CD4-positive, alpha-beta T cell (primary cell): ENCODE data around the gene NEURL1. TPM values are rescaled to one million over a fixed set of nuclear protein-coding genes. Genes with fewer than 3 reads are reported as not detected.

ENCODE experiments used
- ATAC-seq: fragments of 200-7000 bp; cut with Tn5 transposase; one replicate; pipeline ENCODE4 v1.10.0; 2022; ENCODE audit warnings: mild to moderate bottlenecking; ENCODE audit not compliant: poor library complexity
- CTCF ChIA-PET: fragments of 350-600 bp; sonication (Branson Sonifier 250); formaldehyde crosslinking; loops from one replicate; lab custom pipeline; 2021; ENCODE audit warnings: antibody characterized with exemption, inconsistent platforms; lab: Charles Lee
- POLR2A ChIA-PET: fragments of 350-600 bp; sonication (Branson Sonifier 250); formaldehyde crosslinking; loops from one replicate; lab custom pipeline; 2021; ENCODE audit warnings: antibody characterized with exemption, inconsistent platforms; lab: Charles Lee
- DNase-seq, 14 experiments: peaks; one replicate each; pipeline ENCODE4 v3.0.0-alpha.2; 2013 to 2020; ENCODE audit warnings: mixed read lengths in 2 of 14
- H3K27ac ChIP-seq, 2 donors: one replicate each; pipeline versions ENCODE4 v1.5.1 to v1.7.0; 2013; ENCODE audit warnings: low read length in 2 of 2, low read depth in 1 of 2, mild to moderate bottlenecking in 1 of 2
- H3K27me3 ChIP-seq, 2 experiments: 1 replicate in 1 of 2; 2 replicates in 1 of 2; pipeline versions ENCODE4 v1.6.1 to v1.7.0; 2013; ENCODE audit warnings: low read length in 2 of 2, control low read depth in 1 of 2, mild to moderate bottlenecking in 1 of 2, moderate library complexity in 1 of 2; ENCODE audit not compliant: insufficient read depth in 2 of 2, control insufficient read depth in 1 of 2
- H3K36me3 ChIP-seq: one replicate; pipeline ENCODE4 v1.6.1; 2013; ENCODE audit warnings: low read length, control low read depth; ENCODE audit not compliant: insufficient read depth
- H3K4me1 ChIP-seq: one replicate; pipeline ENCODE4 v1.6.1; 2013; ENCODE audit warnings: low read length, control low read depth; ENCODE audit not compliant: insufficient read depth
- H3K4me3 ChIP-seq: one replicate; pipeline ENCODE4 v1.5.1; 2013; ENCODE audit warnings: mild to moderate bottlenecking, low read length, moderate library complexity
- H3K9me3 ChIP-seq, 2 experiments: 1 replicate in 1 of 2; 2 replicates in 1 of 2; pipeline versions ENCODE4 v1.6.1 to v1.7.0; 2013; ENCODE audit warnings: low read length in 2 of 2, mild to moderate bottlenecking in 2 of 2, control low read depth in 1 of 2, moderate library complexity in 1 of 2; ENCODE audit not compliant: control insufficient read depth in 1 of 2, insufficient read depth in 1 of 2
- H3K27ac Mint-ChIP-seq: one replicate; pipeline ENCODE4 v1.8.0; 2020; ENCODE audit warnings: mixed read lengths
- H3K27me3 Mint-ChIP-seq: one replicate; pipeline ENCODE4 v1.8.0; 2021; ENCODE audit warnings: mixed read lengths
- H3K36me3 Mint-ChIP-seq: one replicate; pipeline ENCODE4 v1.8.0; 2021; ENCODE audit warnings: low read depth, mixed read lengths
- H3K4me1 Mint-ChIP-seq: one replicate; pipeline ENCODE4 v1.8.0; 2021; ENCODE audit warnings: low read depth, mixed read lengths
- H3K4me3 Mint-ChIP-seq: one replicate; pipeline ENCODE4 v1.8.0; 2020; ENCODE audit warnings: mild to moderate bottlenecking, mixed read lengths
- H3K9me3 Mint-ChIP-seq: one replicate; pipeline ENCODE4 v1.8.0; 2020; ENCODE audit warnings: mixed read lengths
- intact Hi-C, 2 experiments: fragments of 100-400 bp; cut with DNase I in 1 of 2; cut with micrococcal nuclease in 1 of 2; formaldehyde crosslinking; loops; one replicate each; pipeline versions ENCODE4 v1.15.1 to v1.9.0; 2023 to 2025; cut with DNase I, micrococcal nuclease
- total RNA-seq, 174 experiments: library from RNA in 2 of 174; stranded (reverse) in 2 of 174; gene quantifications; one replicate each; pipeline ENCODE4 v1.2.3 and lab custom pipeline; 2021 to 2026
- TF ChIP-seq, protein P1 (sequence below): fragments of 200-600 bp; IDR thresholded peaks from one replicate; pipeline ENCODE4 v1.8.0; 2022; ENCODE audit warnings: antibody characterized with exemption, mild to moderate bottlenecking

NEURL1 gene
- total RNA-seq, 2 experiments from 2014 or later, result 0.85 to 1.1 TPM

DNA sequence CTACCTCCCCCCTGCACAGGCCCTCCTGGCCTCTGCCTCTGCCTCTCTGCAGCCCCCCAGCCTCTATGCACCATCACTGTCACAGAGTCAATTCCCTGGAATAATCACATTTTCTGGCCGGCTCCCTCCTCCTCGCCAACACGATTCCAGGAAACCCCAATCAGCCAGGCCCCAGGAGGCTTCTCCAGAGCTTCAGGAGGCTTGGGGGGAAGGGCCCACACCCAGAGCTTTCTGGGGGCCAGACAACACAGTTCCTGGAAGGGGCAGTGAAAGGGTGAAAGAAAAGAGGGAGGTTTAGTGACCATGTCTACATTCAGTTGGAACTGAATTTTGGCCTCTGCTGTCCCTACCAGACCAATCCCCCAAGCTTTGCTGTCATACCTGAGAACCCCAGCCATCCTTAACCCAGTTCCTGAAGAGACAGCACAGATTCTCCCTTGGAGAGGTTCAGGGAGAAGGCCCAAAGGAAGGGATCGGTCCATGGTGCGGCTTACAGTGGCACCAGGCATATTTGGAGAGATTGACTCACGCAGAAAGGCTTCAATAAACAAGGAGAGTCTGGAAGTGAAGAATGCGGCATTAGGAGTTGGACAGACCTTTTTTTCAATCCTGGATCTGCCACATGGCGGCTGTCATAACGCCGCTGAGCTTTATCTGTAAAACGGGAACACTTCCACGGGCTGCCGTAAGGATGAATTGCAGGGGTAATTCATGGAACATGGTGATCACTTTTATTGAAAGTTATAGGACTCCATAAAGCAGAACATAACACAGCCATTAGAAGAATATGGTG is 89.0 kb downstream of the NEURL1 start:
- H3K9me3 ChIP-seq, result peaks cover 0 to 11% of the 10 kb centered on the region in 2 experiments
- H3K27ac Mint-ChIP-seq, result peak overlapping the region; percentile 96
- H3K4me3 ChIP-seq, result no peak overlapping the region
- CTCF ChIA-PET, result no interaction called here
- no peak overlapping the region for H3K27ac ChIP-seq
- no peaks in the 10 kb centered on the region for H3K27me3 ChIP-seq
- peaks cover 5% of the 10 kb centered on the region for H3K36me3 Mint-ChIP-seq
- no peak for ATAC-seq
- DNase-seq, result no peak
- no peaks in the 10 kb centered on the region for H3K36me3 ChIP-seq
- no peaks in the 10 kb centered on the region for H3K9me3 Mint-ChIP-seq
- TF ChIP-seq, protein P1, sequence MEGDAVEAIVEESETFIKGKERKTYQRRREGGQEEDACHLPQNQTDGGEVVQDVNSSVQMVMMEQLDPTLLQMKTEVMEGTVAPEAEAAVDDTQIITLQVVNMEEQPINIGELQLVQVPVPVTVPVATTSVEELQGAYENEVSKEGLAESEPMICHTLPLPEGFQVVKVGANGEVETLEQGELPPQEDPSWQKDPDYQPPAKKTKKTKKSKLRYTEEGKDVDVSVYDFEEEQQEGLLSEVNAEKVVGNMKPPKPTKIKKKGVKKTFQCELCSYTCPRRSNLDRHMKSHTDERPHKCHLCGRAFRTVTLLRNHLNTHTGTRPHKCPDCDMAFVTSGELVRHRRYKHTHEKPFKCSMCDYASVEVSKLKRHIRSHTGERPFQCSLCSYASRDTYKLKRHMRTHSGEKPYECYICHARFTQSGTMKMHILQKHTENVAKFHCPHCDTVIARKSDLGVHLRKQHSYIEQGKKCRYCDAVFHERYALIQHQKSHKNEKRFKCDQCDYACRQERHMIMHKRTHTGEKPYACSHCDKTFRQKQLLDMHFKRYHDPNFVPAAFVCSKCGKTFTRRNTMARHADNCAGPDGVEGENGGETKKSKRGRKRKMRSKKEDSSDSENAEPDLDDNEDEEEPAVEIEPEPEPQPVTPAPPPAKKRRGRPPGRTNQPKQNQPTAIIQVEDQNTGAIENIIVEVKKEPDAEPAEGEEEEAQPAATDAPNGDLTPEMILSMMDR, result no peak
- H3K4me3 Mint-ChIP-seq, result peak overlapping the region; percentile 57
- intact Hi-C loops, result loop anchor here in 1 of 2 experiments (5.0 to 10.0 kb wide), 2 partner anchors 382 to 540 kb away; partner anchors contain the start of genes SFR1 and SLK
- POLR2A ChIA-PET, result no interaction called here
- H3K4me1 Mint-ChIP-seq, result peaks cover 9% of the 10 kb centered on the region
- H3K27me3 Mint-ChIP-seq, result no peaks in the 10 kb centered on the region
- H3K4me1 ChIP-seq, result peaks cover 13% of the 10 kb centered on the region

DNA sequence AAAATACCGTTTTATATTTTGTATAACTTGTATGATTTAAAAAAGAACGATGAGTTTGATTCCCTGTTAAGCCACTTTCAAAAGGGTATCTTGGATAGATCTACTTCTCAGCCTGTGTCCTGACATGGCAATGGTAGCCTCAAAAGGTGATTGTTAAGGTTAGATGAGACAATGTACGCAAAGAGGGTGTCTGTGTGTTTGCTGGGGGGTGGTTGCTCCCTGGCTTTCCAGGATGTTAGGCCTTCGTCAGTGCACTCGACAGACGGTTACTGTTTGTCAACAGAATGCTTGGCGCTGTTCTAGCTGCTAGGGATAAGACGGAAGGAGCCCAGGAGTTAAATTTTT is 90.3 kb downstream of the NEURL1 start:
- TF ChIP-seq, protein P1, result no peak
- Mint-ChIP-seq H3K4me1 (peaks cover 11% of the 10 kb centered on the region), H3K9me3 (no peaks in the 10 kb centered on the region), H3K27ac (peak overlapping the region; percentile 96), H3K36me3 (peaks cover 5% of the 10 kb centered on the region), H3K4me3 (peak overlapping the region; percentile 96), H3K27me3 (no peaks in the 10 kb centered on the region)
- ChIA-PET POLR2A (interaction anchor here (0.7 to 2.3 kb wide), 6 partner anchors 76 to 538 kb away, joined by 3 to 12 read pairs (median 6); partner anchors contain the start of genes SFR1 and SLK), CTCF (no interaction called here)
- intact Hi-C loops, result loop anchor here in 1 of 2 experiments (5.0 to 10.0 kb wide), 2 partner anchors 381 to 538 kb away; partner anchors contain the start of genes SFR1 and SLK
- Histone ChIP-seq H3K4me3 (peak overlapping the region; percentile 68), H3K9me3 (peaks cover 0 to 11% of the 10 kb centered on the region in 2 experiments), H3K4me1 (peaks cover 13% of the 10 kb centered on the region), H3K36me3 (no peaks in the 10 kb centered on the region), H3K27me3 (no peaks in the 10 kb centered on the region), H3K27ac (peak overlapping the region; percentile 53)
- ATAC-seq, result peak; percentile 59
- peak in 3 of 14 experiments; percentile 11 to 35 (median 19) for DNase-seq

DNA sequence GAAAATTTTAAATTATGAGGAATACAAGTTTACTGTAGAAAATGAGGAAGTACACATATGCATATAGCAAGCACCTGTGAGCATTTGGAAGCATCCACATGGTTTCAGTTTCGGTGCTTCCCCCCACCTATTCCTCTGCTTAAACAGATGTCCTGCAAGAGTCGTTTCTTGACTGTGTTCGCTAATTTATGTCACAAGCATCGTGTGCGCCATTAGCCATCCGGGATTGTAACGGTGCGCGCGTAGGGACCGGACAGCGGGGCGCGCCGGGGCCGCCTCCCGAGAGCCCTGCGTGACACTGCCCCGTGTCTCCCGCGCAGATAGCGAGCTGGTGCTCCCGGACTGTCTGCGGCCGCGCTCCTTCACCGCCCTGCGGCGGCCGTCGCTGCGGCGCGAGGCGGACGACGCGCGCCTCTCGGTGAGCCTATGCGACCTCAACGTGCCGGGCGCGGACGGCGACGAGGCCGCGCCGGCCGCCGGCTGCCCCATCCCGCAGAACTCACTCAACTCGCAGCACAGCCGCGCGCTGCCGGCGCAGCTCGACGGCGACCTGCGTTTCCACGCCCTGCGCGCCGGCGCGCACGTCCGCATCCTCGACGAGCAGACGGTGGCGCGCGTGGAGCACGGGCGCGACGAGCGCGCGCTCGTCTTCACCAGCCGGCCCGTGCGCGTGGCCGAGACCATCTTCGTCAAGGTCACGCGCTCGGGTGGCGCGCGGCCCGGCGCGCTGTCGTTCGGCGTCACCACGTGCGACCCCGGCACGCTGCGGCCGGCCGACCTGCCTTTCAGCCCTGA is 90.9 kb downstream of the NEURL1 start:
- H3K36me3 Mint-ChIP-seq, result peaks cover 5% of the 10 kb centered on the region
- CTCF ChIA-PET, result no interaction called here
- TF ChIP-seq, protein P1, result no peak
- Histone ChIP-seq H3K4me1 (peaks cover 13% of the 10 kb centered on the region), H3K27me3 (no peaks in the 10 kb centered on the region), H3K9me3 (peaks cover 0 to 11% of the 10 kb centered on the region in 2 experiments), H3K36me3 (no peaks in the 10 kb centered on the region), H3K27ac (peak overlapping the region; percentile 53), H3K4me3 (peak overlapping the region; percentile 68)
- no peaks in the 10 kb centered on the region for H3K27me3 Mint-ChIP-seq
- H3K9me3 Mint-ChIP-seq, result no peaks in the 10 kb centered on the region
- ATAC-seq, result peak; percentile 70
- peaks cover 11% of the 10 kb centered on the region for H3K4me1 Mint-ChIP-seq
- peak overlapping the region; percentile 96 for H3K4me3 Mint-ChIP-seq
- intact Hi-C loops, result loop anchor here (5.0 to 10.0 kb wide), 4 partner anchors 380 to 538 kb away; partner anchors contain the start of genes SLK (in 2 of the 2) and SFR1 (in 1 of the 2)
- peak; percentile 50 to 93 (median 74) for DNase-seq
- POLR2A ChIA-PET, result interaction anchor here (0.7 to 2.3 kb wide), 9 partner anchors 76 to 537 kb away, joined by 3 to 12 read pairs (median 3); partner anchors contain the start of genes SFR1 and SLK
- peak overlapping the region; percentile 96 for H3K27ac Mint-ChIP-seq
